Neural crest cell (in vitro differentiated cells): ENCODE data around the gene IL9R. TPM values are rescaled to one million over a fixed set of nuclear protein-coding genes. Genes with fewer than 3 reads are reported as not detected.

ENCODE experiments used
- total RNA-seq: library from RNA; stranded (reverse); gene quantifications from 2 replicates; pipeline ENCODE4 v1.2.1, GENCODE V29; 2021

Gene IL9R
- total RNA-seq, 1 donor from 2014 or later: not detected

Other genes starting within 250 kb of the IL9R start
- 19.0 and 20.7 TPM in 2 replicates for gene VAMP7, start 116.4 kb upstream of the IL9R start, total RNA-seq